Caco-2 (cell line): ENCODE measurements around the gene EXOC6. TPM values are rescaled to one million over a fixed set of nuclear protein-coding genes. Genes with fewer than 3 reads are reported as not detected.

ENCODE experiments used
- BruUV-seq: library from RNA; stranded (reverse); fragments of 400-500 nt; replicated peaks from 2 replicates; lab custom pipeline; 2021; lab: Mats Ljungman, UMichigan
- CTCF ChIA-PET: fragments of 300-600 bp; sonication (Branson Sonifier 250); formaldehyde crosslinking; loops from one replicate; lab custom pipeline; 2022; ENCODE audit warnings: antibody characterized with exemption; lab: Charles Lee
- POLR2A ChIA-PET: fragments of 300-600 bp; sonication (Branson Sonifier 250); formaldehyde crosslinking; loops from one replicate; lab custom pipeline; 2022; ENCODE audit warnings: antibody characterized with exemption; lab: Charles Lee
- DNase-seq, 2 experiments: peaks; one replicate each; pipeline versions ENCODE4 v3.0.0 to v3.0.0-alpha.2; 2020 to 2022
- H3K27me3 ChIP-seq: replicated peaks from 2 replicates; pipeline ENCODE4 v1.6.0; 2011; ENCODE audit warnings: low read length; ENCODE audit not compliant: control insufficient read depth, insufficient read depth
- H3K36me3 ChIP-seq: 2 replicates; pipeline ENCODE4 v1.5.1; 2011; ENCODE audit warnings: low read length; ENCODE audit not compliant: control insufficient read depth, insufficient read depth
- H3K4me1 ChIP-seq: fragments of 250-450 bp; sonication (Bioruptor Pico); 2 replicates; pipeline ENCODE4 v1.5.1; 2020; ENCODE audit warnings: mild to moderate bottlenecking
- H3K4me3 ChIP-seq: 2 replicates; pipeline ENCODE4 v1.5.1; 2011; ENCODE audit warnings: low read depth, mild to moderate bottlenecking, control low read depth, low read length
- H3K9me3 ChIP-seq: fragments of 250-450 bp; sonication (Bioruptor Pico); 2 replicates; pipeline ENCODE4 v1.5.1; 2020; ENCODE audit warnings: mild to moderate bottlenecking, moderate library complexity
- H3K27ac Mint-ChIP-seq: one replicate; pipeline ENCODE4 v1.8.0; 2022; ENCODE audit warnings: mixed read lengths; ENCODE audit not compliant: unreplicated experiment
- H3K27me3 Mint-ChIP-seq: one replicate; pipeline ENCODE4 v1.8.0; 2022; ENCODE audit warnings: mixed read lengths; ENCODE audit not compliant: insufficient read depth, unreplicated experiment
- H3K36me3 Mint-ChIP-seq: one replicate; pipeline ENCODE4 v1.8.0; 2022; ENCODE audit warnings: mild to moderate bottlenecking, mixed read lengths; ENCODE audit not compliant: insufficient read depth, unreplicated experiment
- H3K4me1 Mint-ChIP-seq: one replicate; pipeline ENCODE4 v1.8.0; 2022; ENCODE audit warnings: low read depth, mixed read lengths; ENCODE audit not compliant: unreplicated experiment
- H3K4me3 Mint-ChIP-seq: one replicate; pipeline ENCODE4 v1.8.0; 2022; ENCODE audit warnings: mild to moderate bottlenecking, moderate library complexity, mixed read lengths; ENCODE audit not compliant: unreplicated experiment
- H3K9me3 Mint-ChIP-seq: one replicate; pipeline ENCODE4 v1.8.0; 2022; ENCODE audit warnings: mixed read lengths; ENCODE audit not compliant: unreplicated experiment
- intact Hi-C: fragments of 100-400 bp; cut with micrococcal nuclease; formaldehyde crosslinking; loops from one replicate; pipeline ENCODE4 v1.10.0; 2022; ENCODE audit not compliant: unreplicated experiment
- total RNA-seq: library from RNA; stranded (reverse); gene quantifications from 2 replicates; pipeline ENCODE4 v1.2.3, GENCODE V29; 2022
- TF ChIP-seq, protein P1 (sequence below), 2 experiments: fragments of 200-600 bp in 1 of 2; IDR thresholded peaks; 1 replicate in 1 of 2; 2 replicates in 1 of 2; pipeline versions ENCODE4 v1.5.1 to v1.8.0; 2011 to 2022; ENCODE audit warnings: antibody characterized with exemption in 1 of 2, control low read depth in 1 of 2, inconsistent platforms in 1 of 2, low read depth in 1 of 2, low read length in 1 of 2, mild to moderate bottlenecking in 1 of 2, moderate library complexity in 1 of 2; ENCODE audit not compliant: insufficient read depth in 1 of 2, severe bottlenecking in 1 of 2, unreplicated experiment in 1 of 2

Gene EXOC6
- total RNA-seq, 1 experiment from 2014 or later: 12.5 TPM

DNA sequence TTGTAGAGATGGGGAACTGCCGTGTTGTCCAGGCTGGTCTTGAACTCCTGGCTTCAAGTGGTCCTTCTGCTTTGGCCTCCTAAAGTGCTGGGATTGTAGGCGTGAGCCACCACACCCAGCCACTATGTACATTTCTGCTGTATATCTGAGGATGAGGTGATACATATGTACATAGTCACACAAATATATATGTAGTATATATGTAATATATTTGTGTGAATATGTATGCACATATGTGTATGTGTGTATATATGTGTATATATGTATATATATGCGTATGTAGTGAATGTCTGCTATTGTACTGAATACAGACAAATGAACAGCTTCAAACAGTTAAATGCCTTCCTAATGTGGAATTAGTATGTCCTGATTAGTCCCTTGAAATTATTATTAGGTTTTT, 70.3 kb downstream of the EXOC6 start:
- Mint-ChIP-seq H3K27me3 (no peaks in the 10 kb centered on the region), H3K9me3 (peaks cover 16% of the 10 kb centered on the region), H3K36me3 (peaks cover 5% of the 10 kb centered on the region), H3K4me1 (no peaks in the 10 kb centered on the region), H3K4me3 (no peak overlapping the region), H3K27ac (no peak overlapping the region)
- no TSS peak for BruUV-seq
- Histone ChIP-seq H3K36me3 (no peaks in the 10 kb centered on the region; the same call in 1 of the 2 replicates), H3K4me3 (no peak overlapping the region), H3K4me1 (no peaks in the 10 kb centered on the region), H3K9me3 (peaks cover 7% of the 10 kb centered on the region; the same call in 1 of the 2 replicates), H3K27me3 (no peaks in the 10 kb centered on the region)
- POLR2A ChIA-PET: no interaction called here
- TF ChIP-seq, protein P1, sequence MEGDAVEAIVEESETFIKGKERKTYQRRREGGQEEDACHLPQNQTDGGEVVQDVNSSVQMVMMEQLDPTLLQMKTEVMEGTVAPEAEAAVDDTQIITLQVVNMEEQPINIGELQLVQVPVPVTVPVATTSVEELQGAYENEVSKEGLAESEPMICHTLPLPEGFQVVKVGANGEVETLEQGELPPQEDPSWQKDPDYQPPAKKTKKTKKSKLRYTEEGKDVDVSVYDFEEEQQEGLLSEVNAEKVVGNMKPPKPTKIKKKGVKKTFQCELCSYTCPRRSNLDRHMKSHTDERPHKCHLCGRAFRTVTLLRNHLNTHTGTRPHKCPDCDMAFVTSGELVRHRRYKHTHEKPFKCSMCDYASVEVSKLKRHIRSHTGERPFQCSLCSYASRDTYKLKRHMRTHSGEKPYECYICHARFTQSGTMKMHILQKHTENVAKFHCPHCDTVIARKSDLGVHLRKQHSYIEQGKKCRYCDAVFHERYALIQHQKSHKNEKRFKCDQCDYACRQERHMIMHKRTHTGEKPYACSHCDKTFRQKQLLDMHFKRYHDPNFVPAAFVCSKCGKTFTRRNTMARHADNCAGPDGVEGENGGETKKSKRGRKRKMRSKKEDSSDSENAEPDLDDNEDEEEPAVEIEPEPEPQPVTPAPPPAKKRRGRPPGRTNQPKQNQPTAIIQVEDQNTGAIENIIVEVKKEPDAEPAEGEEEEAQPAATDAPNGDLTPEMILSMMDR (IDR thresholded peaks at IDR 0.05; ENCODE audit: insufficient read depth in 1 of 2, low read depth in 1 of 2, low read length in 1 of 2, severe bottlenecking in 1 of 2, unreplicated experiment in 1 of 2): no peak
- intact Hi-C loops: no loop called here
- CTCF ChIA-PET: interaction anchor here (0.6 kb wide), 1 partner anchor 32 kb away, joined by 3 read pairs; no protein-coding TSS in a partner anchor
- no peak for DNase-seq

DNA sequence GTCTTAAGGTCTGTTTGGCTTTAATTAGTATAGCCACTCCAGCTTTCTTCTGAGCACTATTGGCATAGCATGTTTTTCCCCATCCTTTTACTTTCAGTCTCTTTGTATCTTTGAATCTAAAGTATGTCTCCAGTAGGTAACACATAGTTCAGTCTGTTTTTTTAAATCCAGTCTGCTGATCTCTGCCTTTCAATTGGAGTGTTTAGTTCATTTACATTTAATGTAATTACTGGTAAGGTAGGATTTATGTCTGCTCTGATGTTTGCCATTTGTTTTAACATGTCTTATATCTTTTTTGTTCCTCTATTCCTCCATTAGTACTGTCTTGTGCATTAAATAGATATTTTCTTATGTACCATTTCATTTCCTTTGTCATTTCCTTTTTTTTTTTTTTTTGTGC, 72.5 kb downstream of the EXOC6 start:
- Histone ChIP-seq H3K4me3 (no peak overlapping the region), H3K27me3 (no peaks in the 10 kb centered on the region), H3K36me3 (no peaks in the 10 kb centered on the region; the same call in 1 of the 2 replicates), H3K4me1 (no peaks in the 10 kb centered on the region), H3K9me3 (peaks cover 7% of the 10 kb centered on the region; the same call in 1 of the 2 replicates)
- ChIA-PET CTCF (no interaction called here), POLR2A (no interaction called here)
- Mint-ChIP-seq H3K27me3 (no peaks in the 10 kb centered on the region), H3K4me3 (no peak overlapping the region), H3K9me3 (peaks cover 16% of the 10 kb centered on the region), H3K4me1 (no peaks in the 10 kb centered on the region), H3K27ac (no peak overlapping the region), H3K36me3 (peaks cover 5% of the 10 kb centered on the region)
- BruUV-seq: no TSS peak
- DNase-seq: no peak
- TF ChIP-seq, protein P1 (IDR thresholded peaks at IDR 0.05; ENCODE audit: insufficient read depth in 1 of 2, low read depth in 1 of 2, low read length in 1 of 2, severe bottlenecking in 1 of 2, unreplicated experiment in 1 of 2): no peak
- intact Hi-C loops: no loop called here

DNA sequence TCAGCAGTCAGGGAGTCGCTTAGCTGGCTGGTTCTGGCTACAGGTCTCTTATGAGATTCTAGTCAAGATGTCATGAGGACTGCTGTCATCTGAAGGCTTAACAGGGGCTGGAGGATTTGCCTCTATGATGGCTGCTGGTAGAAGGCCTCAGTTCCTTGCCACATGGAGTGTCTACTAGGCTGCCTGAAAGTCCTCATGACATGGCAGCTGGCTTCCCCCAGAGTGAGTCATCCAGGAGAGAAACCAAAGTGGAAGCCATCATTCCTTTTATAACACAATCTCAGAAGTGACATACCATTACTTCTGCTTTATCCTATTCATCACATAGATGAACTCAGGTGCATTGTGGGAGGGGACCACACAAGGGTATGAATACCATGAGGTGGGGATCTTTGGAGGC, 75.1 kb downstream of the EXOC6 start:
- Mint-ChIP-seq H3K27me3 (no peaks in the 10 kb centered on the region), H3K9me3 (peaks cover 16% of the 10 kb centered on the region), H3K4me3 (no peak overlapping the region), H3K36me3 (peaks cover 5% of the 10 kb centered on the region), H3K4me1 (no peaks in the 10 kb centered on the region), H3K27ac (no peak overlapping the region)
- intact Hi-C loops: no loop called here
- CTCF ChIA-PET: interaction anchor here (0.6 kb wide), 1 partner anchor 57 kb away, joined by 4 read pairs; no protein-coding TSS in a partner anchor
- Histone ChIP-seq H3K9me3 (peaks cover 7% of the 10 kb centered on the region; the same call in 1 of the 2 replicates), H3K4me3 (no peak overlapping the region), H3K4me1 (no peaks in the 10 kb centered on the region), H3K27me3 (no peaks in the 10 kb centered on the region), H3K36me3 (no peaks in the 10 kb centered on the region)
- no peak for DNase-seq
- POLR2A ChIA-PET: no interaction called here
- BruUV-seq: no TSS peak
- TF ChIP-seq, protein P1 (IDR thresholded peaks at IDR 0.05; ENCODE audit: insufficient read depth in 1 of 2, low read depth in 1 of 2, low read length in 1 of 2, severe bottlenecking in 1 of 2, unreplicated experiment in 1 of 2): no peak
